T1000 (cell line): ENCODE data around the gene RNF31.
A peak's percentile ranks its signal among the peaks of the same experiment; 100 is the strongest.

Experiments used
- DNase-seq: peaks from one replicate; lab custom pipeline; 2025; ENCODE audit warnings: mixed read lengths; lab: John Stamatoyannopoulos, UW

The RNF31 gene

DNA sequence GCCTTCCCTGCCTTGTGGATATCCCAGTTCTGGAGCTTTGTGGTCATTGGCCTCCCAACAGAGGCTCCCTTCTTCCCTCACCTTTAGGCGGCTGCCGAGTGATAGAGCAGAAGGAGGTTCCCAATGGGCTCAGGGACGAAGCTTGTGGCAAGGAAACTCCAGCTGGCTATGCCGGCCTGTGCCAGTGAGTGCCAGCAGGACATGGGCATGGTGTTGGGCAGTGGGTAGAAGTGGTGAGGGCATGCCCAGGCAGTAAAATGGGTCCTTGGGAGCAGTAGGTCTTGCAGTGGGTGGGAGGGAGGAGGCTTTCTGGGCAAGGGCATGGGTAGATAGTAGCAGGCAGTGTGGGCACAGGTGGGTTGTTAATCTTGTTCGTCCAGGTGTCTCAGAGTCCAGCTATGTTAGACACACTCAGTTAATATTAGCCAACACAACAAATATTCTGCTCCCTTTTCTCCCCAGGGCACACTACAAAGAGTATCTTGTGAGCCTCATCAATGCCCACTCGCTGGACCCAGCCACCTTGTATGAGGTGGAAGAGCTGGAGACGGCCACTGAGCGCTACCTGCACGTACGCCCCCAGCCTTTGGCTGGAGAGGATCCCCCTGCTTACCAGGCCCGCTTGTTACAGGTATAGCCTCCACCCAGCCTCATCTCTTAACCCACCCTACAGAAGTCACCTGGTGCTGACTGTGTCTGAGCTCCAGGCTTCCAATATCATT, 12.6 kb downstream of the RNF31 start:
- DNase-seq: no peak

DNA sequence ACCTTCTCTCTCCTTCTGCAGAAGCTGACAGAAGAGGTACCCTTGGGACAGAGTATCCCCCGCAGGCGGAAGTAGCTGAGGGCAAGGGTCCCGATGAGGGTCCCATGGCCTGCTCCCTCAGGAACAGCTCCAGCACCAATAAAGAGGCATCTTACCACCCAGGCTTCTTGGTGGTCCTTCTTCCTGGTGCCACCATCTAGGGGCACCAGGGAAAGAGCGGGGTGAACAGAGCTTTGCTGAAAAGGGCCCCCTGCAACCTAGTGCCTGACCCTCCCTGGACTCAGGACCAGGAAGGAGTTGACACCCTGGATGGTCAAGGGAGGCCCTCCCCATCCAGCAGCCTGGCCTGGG, 13.2 kb downstream of the RNF31 start:
- no peak for DNase-seq

DNA sequence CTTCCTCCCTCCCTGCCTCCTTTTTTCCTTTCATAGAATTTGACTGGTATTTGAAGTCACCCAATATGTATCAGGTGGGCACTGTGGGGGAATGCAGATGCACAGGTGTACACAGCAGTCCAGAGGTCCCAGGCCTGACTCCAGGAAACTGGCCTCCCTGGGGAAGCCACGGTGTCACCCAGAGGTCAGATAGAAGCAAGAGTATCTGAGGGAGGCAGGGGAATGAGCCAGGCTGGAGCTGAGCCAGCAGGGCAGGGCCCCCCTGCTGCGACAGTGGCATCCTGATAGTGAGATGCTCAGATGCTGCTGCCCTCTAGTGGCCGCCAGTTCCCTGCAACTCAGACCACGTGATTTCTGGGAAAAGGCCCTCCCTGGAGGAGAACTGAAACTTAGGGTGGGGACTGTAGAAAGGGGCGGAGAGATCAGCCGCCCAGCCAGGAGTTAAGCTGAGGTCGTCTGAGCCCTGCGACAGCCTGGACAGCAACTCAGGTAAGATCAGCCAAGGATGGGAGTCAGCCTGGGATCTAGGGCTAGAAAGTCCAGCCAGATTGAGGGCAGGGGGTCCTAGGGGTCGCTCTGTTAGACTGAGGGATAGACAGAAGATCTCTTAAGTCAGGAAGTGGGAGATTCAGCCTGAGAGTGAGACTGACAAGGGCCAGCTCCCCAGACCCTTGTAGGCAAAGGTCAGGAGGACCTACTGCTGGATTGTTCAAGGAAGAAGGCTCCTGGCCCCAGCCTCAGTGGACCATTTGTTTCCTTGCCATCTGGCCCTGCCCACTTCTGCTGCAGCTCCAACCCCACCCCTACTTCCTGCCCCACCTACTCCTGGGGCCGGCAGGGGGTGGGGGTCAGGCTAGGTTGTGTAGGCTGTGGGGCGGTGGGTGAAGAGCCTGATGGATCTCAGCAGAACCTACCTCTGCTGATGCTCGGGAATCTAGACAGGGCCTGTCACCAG, 13.8 kb downstream of the RNF31 start, which contains the start of gene IRF9:
Gene IRF9 (plus strand): TSS at position 416 of the 955 bp plus-strand sequence. CDS start 880 bp downstream, outside the sequence.
- peak; percentile 92 for DNase-seq

DNA sequence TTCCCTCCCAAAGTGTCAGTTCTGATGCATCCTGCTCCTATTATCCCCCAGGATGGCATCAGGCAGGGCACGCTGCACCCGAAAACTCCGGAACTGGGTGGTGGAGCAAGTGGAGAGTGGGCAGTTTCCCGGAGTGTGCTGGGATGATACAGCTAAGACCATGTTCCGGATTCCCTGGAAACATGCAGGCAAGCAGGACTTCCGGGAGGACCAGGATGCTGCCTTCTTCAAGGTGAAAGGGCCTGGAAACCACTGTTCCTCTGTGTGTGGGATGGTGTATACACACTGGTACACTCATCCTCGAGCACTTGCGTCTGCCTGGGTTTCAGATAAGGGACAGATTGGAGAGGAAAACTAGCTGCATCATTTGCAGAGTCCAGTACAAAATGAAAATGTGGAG, 14.8 kb downstream of the RNF31 start:
- DNase-seq: no peak

DNA sequence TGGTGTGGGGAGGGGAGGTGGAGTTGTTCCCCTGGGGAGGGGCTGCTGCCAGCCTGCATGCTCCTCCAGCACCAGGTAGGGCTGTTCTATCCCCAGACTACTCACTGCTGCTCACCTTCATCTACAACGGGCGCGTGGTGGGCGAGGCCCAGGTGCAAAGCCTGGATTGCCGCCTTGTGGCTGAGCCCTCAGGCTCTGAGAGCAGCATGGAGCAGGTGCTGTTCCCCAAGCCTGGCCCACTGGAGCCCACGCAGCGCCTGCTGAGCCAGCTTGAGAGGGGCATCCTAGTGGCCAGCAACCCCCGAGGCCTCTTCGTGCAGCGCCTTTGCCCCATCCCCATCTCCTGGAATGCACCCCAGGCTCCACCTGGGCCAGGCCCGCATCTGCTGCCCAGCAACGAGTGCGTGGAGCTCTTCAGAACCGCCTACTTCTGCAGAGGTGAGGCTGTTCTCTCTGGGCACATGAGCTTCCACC, 17.3 kb downstream of the RNF31 start:
- DNase-seq: no peak

DNA sequence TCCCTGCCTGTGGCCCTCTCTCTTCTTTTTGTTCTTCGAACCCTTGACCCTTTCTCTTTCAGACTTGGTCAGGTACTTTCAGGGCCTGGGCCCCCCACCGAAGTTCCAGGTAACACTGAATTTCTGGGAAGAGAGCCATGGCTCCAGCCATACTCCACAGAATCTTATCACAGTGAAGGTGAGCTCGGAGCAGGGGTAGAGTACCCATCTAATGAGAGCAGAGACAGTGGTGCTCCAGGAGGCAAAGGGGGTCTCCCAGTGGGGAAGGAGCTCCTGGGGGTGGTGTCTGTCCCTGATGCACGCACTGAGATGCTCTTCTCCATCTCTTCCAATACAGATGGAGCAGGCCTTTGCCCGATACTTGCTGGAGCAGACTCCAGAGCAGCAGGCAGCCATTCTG, 18.5 kb downstream of the RNF31 start:
- no peak for DNase-seq

DNA sequence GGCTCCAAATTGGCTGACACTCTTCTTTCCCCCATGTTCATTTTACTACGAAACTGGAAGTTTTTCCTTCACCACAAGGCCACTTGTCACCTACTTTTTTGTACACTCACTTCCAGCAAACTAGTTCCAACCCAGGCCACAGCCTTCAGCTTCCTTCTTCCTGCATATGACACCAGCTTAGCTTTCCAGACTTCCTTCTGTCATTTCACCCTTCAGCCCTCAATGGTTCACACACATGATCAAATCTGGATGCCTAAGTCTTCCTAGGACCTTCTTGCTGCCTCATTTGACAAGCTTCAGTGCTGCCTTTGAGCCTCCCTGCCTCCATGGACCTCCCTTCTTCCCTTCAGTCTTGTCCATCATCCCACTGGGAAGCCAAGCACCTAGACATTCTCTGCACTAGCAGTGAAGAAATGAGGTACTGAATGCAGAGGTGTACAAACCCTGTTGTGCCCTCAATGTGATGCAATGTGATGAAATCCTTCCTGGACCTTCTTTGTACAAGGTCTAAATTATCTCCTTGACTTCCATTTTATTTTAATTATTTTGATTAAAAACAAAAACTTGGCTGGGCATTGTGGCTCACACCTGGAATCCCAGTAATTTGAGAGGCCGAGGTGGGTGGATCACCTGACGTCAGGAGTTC, 20.3 kb downstream of the RNF31 start:
- DNase-seq: no peak

DNA sequence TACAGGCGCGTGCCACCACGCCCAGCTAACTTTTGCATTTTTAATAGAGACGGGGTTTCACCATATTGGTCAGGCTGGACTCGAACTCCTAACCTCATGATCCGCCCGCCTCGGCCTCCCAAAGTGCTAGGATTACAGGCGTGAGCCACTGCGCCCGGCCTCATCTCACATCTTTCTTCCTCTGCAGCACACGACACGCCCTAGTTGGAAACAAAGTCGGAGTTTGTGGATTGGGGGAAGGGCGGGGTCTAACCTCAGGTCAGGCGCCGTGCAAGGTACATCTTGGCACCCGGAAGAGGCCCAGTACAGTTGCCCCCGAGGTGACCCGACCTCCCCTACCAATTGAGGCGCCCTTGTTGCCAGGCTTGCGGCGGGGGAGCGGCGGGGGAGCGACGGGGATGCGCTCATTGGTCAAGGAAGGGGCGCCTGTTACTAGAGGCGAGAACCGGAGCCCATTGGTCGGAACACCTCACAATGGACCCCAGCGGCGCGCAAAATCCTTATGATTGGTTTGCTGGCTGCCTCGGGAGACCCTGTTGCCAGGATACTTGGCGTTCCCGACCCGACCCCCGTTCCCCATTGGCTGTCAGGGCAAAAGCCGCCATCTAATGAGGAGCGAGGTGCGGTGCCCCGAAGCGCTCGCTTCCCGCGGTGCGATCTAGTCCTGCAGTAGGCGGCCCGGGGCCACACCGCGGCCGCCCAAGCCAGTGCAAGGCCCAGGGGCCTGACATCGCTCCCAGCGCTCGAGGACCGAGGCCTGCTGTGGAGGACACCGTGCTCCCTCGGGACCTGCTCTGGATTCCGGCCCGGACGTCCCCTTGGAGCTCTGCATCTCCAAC, 24.3 kb downstream of the RNF31 start, which contains the start of gene REC8:
Gene REC8 (plus strand): TSS at position 659 of the 839 bp plus-strand sequence. CDS start 473 bp downstream, outside the sequence.
- no peak for DNase-seq

DNA sequence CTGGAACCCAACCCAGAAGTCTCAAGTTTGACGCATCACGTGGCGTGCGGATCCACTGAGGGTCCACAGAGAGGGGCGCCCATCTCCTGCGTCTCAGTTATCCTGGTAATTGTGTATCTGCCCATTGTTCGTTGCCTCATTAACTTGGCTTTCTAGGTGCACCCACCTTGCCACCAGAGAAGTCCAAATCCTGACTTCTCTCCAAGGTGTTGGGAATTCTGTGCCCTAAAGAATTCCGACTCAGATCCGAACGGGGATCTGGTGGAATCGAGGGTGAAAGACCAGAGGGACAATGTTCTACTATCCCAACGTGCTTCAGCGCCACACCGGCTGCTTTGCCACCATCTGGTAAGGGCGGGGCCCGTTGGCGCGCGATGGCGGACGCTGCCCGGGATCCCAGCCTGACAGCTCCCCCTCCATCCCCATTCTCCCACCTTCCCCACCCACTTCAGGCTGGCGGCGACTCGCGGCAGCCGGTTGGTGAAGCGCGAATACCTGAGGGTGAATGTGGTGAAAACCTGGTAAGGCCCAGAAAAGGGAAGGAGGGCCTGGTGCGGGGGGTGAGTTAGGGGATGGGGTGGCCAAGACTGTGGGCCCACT, 25.1 kb downstream of the RNF31 start:
- DNase-seq: no peak

DNA sequence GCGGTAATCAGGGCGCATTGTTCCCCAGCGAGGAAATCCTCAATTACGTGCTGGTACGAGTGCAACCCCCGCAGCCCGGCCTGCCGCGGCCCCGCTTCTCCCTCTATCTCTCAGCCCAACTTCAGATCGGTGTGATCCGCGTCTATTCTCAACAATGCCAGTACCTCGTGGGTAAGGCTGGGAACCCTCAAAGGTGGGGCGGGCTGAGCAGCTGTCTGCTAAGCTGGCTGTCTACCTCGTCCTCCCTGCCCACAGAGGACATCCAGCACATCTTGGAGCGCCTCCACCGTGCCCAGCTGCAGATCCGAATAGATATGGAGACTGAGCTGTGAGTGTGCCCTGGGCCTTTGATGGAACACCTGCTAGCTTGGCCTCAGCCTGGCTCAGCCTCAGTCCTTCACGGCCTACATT, 25.6 kb downstream of the RNF31 start:
- no peak for DNase-seq

DNA sequence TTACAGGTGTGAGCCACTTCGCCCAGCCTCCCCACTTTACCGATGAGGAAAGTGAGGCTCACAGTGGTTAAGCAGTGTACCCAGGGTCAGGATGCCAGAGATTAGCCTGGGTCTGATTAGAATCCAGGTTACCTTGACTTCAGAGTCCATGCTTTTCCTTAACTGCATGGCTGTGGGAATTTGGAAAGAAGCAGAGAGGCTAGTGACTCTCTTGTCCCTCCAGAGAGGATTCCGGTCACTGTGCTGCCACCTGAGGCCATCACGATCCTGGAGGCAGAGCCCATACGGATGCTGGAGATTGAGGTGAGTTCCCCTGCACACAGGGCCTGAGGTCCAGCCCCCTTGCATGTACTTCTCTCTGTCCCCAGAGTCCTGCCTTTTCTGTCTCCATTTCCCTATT, 29.3 kb downstream of the RNF31 start:
- no peak for DNase-seq

DNA sequence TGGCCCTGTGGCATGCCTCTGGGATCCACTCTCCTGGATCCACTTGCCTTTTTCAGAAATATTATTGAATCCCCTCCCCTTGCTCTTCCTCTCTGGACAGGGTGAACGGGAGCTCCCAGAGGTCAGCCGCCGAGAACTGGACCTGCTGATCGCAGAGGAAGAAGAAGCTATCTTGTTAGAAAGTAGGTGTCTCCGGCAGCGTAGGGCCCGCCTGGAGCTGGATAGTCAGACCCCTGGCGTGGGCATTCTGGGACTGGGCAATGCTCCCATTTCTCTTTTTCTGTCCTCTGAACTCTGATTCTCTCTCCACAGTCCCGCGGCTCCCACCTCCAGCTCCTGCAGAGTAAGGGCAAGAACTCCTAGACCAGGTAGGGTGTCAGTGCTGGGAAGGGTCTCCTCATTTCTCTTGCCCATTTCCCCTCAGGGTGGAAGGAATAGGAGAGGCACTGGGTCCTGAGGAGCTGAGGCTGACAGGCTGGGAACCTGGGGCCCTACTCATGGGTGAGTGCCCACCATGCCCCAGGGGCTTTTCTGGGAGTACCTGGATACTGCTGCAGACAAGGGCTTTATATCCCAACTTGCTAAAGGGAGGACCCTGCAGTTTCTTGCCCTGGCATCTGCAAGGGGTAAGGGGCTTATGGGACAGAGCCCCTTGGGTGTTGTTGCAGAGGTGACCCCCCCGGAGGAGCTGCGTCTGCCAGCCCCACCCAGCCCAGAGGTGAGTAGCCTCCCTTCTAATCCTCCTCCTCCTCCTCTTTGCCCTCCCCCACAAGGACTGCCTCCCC, 29.9 kb downstream of the RNF31 start:
- DNase-seq: no peak

DNA sequence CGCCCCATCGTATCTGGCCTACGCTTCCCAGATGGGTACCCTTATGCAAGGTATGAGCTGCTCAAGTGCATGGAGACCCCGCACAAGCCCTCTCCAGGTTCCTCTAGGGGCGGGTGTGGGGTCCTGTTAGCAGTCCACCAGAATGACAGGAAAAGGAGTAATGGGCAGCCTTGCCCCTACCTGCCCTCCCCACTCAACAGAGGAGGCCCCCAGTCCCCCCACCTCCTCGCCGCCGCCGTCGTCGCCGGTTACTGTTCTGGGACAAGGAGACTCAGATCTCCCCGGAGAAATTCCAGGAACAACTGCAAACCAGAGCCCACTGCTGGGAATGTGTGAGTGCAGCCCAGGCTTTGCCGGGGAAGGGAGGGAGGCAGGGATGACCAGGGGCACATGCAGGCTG, 30.6 kb downstream of the RNF31 start:
- DNase-seq: no peak

DNA sequence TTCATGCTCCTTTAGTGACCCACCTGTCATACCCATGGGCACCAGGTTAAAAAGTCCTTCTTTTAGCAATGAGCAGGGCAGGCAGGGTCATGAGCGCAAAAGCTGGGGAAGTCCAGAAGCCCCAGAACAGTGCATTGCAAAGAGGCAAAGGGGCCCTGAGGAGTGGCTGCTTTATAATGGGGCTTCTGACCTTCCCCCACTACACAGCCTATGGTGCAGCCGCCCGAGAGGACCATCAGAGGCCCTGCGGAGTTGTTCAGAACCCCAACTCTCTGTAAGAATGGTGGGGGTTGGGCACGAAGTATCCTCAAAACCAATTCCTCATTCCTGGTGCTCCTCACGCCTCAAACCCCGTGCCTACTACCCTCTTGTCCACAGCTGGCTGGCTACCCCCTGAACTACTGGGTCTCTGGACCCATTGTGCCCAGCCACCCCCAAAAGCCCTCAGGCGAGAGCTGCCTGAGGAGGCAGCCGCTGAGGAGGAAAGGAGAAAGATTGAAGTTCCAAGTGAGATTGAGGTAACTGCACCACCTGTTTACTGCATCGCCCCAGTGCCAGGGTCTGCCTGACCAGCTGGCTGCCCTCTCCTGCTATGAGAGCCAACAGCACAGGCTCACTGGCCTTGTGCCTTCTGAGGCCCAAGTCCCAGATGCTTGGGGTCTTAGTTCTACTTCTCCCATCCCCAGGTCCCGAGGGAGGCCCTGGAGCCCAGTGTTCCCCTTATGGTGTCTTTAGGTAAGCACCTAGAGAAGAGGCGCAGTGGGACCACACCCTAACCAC, 31.3 kb downstream of the RNF31 start:
- no peak for DNase-seq

DNA sequence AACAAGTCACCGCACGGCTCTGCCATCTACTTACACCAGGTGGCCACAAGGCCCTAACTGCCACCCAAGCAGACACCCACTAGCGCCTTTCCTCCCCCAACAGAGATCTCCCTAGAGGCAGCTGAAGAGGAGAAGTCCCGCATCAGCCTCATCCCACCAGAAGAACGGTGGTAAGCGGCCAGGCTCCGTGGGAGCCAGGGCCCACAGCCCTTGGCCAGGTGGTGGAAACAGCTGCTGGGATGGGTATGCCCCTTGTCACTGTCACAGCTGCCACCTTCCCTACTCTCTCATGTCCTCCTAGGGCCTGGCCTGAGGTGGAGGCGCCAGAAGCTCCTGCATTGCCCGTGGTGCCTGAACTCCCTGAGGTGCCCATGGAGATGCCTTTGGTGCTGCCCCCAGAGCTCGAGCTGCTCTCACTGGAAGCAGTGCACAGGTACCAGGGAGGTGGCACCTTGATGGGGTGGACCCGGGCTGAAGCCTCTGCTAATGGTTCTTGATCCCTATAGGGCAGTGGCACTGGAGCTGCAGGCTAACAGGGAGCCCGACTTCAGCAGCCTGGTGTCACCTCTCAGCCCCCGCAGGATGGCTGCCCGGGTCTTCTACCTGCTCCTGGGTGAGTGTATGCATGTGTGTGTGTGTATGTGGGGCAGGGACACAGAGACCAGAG, 32.1 kb downstream of the RNF31 start:
- no peak for DNase-seq

DNA sequence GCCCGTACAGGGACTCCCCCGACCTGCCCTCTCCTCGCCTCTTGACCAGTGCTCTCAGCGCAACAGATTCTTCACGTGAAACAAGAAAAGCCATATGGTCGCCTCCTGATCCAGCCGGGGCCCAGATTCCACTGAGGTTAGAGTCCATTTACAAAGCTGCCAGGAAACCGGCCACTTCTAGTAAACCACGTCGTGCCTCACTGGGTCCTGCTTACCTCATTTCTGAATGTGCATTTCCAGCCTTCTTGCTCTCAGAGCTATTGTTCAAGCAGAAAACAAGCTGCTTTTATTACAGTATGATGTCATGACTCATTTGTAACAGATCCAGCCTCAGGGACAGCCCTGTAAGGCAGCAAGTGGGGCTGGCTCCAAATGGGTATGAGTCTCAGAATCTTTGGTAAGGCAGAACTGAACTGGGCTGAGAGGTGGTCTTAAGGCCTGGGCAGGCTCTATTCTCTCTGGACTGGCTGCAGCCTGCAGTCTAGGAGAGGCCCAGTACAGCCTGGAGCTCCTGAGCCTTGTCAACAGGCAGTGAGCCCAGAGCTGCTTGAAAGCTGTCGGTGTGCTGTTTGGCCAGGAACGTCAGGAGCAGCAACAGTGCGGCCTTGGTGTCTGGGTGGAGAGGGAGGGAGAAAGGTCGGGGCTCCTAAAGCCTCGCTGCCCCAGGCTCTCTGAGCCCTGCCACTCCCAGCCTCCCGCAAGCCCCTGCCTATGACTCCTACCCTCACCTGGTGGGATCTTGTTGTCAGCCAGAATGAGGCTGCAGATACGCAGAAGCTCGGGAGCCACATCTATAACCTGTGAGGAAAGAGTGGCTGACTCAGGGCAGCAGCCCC, 32.9 kb downstream of the RNF31 start:
- peak; percentile 31 for DNase-seq

DNA sequence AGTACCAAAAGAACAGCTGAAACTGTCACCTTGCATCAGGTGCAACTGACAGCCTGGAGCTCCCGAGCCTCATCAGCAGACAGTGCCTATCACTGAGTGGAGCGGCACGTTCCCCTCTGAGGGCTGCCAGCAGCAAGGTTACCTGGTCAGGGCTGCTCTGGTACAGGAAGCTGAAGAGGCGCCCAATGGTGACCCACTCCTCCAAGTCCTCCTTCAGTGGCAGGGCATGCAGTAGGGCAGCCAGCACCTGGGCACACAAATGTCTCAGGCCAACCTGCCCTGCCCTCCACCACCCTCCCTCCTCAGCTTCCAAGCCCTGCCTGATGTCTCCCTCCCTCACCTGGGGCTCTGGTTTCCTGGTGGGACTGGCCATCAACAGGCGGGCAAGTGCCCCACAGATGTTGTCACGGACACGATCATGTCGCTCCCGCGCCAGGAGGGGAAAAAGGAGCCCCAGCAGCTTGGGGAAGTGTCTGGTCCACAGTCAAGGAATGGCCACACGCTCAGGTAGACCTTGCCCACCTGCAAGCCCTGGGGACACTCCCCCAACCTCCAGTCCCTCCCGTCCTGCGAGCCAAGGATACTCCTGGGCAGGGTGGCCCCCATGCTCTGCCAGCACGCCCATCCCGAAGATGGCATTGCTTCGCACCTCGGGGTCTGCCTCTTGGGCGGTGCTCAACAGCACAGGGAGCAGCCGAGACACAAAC, 34.2 kb downstream of the RNF31 start:
- DNase-seq: no peak
